Mammary epithelial cell (primary cell): ENCODE results near the gene C1GALT1C1.

Source experiments
- EZH2 ChIP-seq: IDR thresholded peaks from 2 replicates; pipeline ENCODE4 v1.6.1; 2012; ENCODE audit warnings: low read length, inconsistent platforms, borderline replicate concordance
- TF ChIP-seq, protein P1 (sequence below), 2 donors: IDR thresholded peaks in 1 of 2; conservative IDR thresholded peaks in 1 of 2; 2 replicates each; pipeline ENCODE4 v1.5.1; 2011 to 2012; ENCODE audit warnings: inconsistent platforms in 2 of 2, low read length in 2 of 2, mild to moderate bottlenecking in 2 of 2, control low read depth in 1 of 2, low read depth in 1 of 2; ENCODE audit not compliant: insufficient read depth in 1 of 2; ENCODE audit errors: extremely low read depth in 1 of 2

DNA sequence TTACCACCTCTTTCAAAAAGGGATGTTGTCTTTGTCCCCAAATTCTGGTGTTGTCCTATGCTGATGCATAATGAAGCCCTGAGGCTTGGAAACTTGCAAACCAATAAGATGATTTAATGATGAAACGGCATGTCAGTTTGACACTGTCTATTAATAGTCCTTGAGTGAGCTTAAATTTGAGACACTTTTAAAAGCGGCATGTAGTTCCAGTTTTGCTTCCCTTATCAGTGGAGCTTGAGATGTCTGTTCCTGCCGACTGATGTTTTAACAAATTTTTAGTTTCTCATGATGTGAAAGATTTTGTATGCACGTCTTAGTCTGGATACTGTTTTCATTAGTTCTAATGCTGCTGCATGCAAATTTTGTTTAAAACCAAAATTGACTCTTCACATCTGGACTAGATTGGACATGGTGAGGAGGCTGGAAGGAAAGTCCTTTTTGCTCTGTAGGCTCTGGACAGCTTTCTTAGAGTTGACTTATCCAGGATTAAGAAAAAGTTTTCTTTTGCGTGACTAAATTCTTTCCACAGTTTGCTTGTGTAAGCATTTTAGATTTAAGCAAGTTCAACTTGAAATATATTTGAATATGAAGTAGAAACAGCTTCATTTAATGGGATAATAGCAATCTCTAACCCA, 11.7 kb downstream of the C1GALT1C1 start:
- TF ChIP-seq, protein P1, sequence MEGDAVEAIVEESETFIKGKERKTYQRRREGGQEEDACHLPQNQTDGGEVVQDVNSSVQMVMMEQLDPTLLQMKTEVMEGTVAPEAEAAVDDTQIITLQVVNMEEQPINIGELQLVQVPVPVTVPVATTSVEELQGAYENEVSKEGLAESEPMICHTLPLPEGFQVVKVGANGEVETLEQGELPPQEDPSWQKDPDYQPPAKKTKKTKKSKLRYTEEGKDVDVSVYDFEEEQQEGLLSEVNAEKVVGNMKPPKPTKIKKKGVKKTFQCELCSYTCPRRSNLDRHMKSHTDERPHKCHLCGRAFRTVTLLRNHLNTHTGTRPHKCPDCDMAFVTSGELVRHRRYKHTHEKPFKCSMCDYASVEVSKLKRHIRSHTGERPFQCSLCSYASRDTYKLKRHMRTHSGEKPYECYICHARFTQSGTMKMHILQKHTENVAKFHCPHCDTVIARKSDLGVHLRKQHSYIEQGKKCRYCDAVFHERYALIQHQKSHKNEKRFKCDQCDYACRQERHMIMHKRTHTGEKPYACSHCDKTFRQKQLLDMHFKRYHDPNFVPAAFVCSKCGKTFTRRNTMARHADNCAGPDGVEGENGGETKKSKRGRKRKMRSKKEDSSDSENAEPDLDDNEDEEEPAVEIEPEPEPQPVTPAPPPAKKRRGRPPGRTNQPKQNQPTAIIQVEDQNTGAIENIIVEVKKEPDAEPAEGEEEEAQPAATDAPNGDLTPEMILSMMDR (conservative IDR thresholded peaks at IDR 0.05 in 1 of 2, IDR thresholded peaks at IDR 0.05 in 1 of 2; ENCODE audit: extremely low read depth in 1 of 2, insufficient read depth in 1 of 2, low read depth in 1 of 2, low read length in 2 of 2), result no peak
- TF ChIP-seq EZH2, result no peak
